ENCODE data around the gene RHCG. TPM values are rescaled to one million over a fixed set of nuclear protein-coding genes. Genes with fewer than 3 reads are reported as not detected.

The RHCG gene
- total RNA-seq, 1 donor: not detected

- no peaks in the 10 kb centered on the region for H3K36me3 ChIP-seq (ENCODE audit: insufficient read depth, low read length)
- no peak for TF ChIP-seq CTCF (IDR thresholded peaks at IDR 0.05; ENCODE audit: extremely low read depth, low read depth, low read length)
- peaks cover 9% of the 10 kb centered on the region for H4K20me1 ChIP-seq (ENCODE audit: insufficient read depth, low read length)
- H2AFZ ChIP-seq (ENCODE audit: low read length): no peak overlapping the region
- H3K27me3 ChIP-seq (ENCODE audit: insufficient read depth, low read length): peaks cover 48% of the 10 kb centered on the region
- no peak overlapping the region for H3K27ac ChIP-seq (ENCODE audit: low read depth, low read length)
- H3K9me3 ChIP-seq (ENCODE audit: low read depth, low read length): no peaks in the 10 kb centered on the region
- no peak overlapping the region for H3K4me3 ChIP-seq (ENCODE audit: insufficient read depth, low read length)
- no peak for DNase-seq (ENCODE audit: insufficient read length, low spot score, missing footprints)
- no peak overlapping the region for H3K4me2 ChIP-seq (ENCODE audit: insufficient read depth, low read length)
- peaks cover 7% of the 10 kb centered on the region for H3K4me1 ChIP-seq (ENCODE audit: insufficient read depth, low read length)
- H3K79me2 ChIP-seq (ENCODE audit: insufficient read depth, low read length): no peaks in the 10 kb centered on the region
Observed at GRCh38 chr15:89502867-89503595, 6.6 kb upstream of the RHCG start.

GRCh38 chr15:89501646-89502045 lies 5.3 kb upstream of the RHCG start:
- no peaks in the 10 kb centered on the region for H3K79me2 ChIP-seq (ENCODE audit: insufficient read depth, low read length)
- peaks cover 7% of the 10 kb centered on the region for H3K4me1 ChIP-seq (ENCODE audit: insufficient read depth, low read length)
- DNase-seq (ENCODE audit: insufficient read length, low spot score, missing footprints): no peak
- no peak overlapping the region for H2AFZ ChIP-seq (ENCODE audit: low read length)
- peaks cover 9% of the 10 kb centered on the region for H4K20me1 ChIP-seq (ENCODE audit: insufficient read depth, low read length)
- peaks cover 59% of the 10 kb centered on the region for H3K27me3 ChIP-seq (ENCODE audit: insufficient read depth, low read length)
- H3K36me3 ChIP-seq (ENCODE audit: insufficient read depth, low read length): no peaks in the 10 kb centered on the region
- H3K9me3 ChIP-seq (ENCODE audit: low read depth, low read length): no peaks in the 10 kb centered on the region
- H3K27ac ChIP-seq (ENCODE audit: low read depth, low read length): no peak overlapping the region
- no peak overlapping the region for H3K4me3 ChIP-seq (ENCODE audit: insufficient read depth, low read length)
- H3K4me2 ChIP-seq (ENCODE audit: insufficient read depth, low read length): no peak overlapping the region
- TF ChIP-seq CTCF (IDR thresholded peaks at IDR 0.05; ENCODE audit: extremely low read depth, low read depth, low read length): no peak

DNA sequence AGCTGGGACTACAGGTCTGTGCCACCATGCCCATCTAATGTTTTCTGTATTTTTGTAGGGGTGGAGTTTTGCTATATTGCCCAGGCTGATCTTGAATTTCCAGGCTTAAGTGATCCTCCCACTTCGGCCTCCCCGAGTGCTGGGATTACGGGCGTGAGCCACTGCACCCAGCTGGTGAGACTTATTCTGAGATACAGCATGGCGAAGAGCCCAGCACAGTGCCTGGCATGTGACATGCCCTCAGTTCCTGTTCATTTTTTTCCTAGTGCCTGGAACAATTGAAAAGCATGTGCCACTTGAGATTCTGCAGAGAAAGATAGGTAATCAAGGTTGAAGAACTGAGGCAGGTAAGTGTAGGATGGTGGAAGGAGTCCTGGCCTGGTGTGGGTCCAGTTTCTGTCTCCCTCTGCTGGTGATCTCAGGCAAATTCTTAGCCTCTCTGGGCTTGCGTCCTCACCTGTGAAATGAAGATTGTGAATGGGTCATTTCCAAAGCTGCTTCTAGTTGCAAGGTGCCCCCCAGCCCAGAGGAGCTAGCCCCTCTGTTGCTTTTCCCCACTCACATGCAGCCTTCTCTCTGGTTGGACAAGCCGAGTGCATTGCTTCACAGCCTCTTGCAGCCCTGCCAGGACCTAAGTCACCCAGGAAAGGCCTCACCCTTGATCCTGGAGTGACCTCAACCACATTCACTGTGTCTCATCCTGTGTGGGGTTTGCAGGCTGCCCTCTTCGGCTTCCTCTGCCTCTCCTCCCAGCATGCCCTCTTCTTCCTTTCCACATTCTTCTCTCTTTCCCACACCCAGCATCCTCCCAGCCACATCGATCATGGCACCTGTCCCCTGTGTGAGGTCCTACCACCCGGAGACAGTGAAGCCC lies 4.3 kb upstream of the RHCG start:
- Histone ChIP-seq H2AFZ (ENCODE audit: low read length) (no peak overlapping the region), H4K20me1 (ENCODE audit: insufficient read depth, low read length) (peaks cover 9% of the 10 kb centered on the region), H3K9me3 (ENCODE audit: low read depth, low read length) (no peaks in the 10 kb centered on the region), H3K4me3 (ENCODE audit: insufficient read depth, low read length) (no peak overlapping the region), H3K27me3 (ENCODE audit: insufficient read depth, low read length) (peaks cover 60% of the 10 kb centered on the region), H3K36me3 (ENCODE audit: insufficient read depth, low read length) (no peaks in the 10 kb centered on the region), H3K79me2 (ENCODE audit: insufficient read depth, low read length) (no peaks in the 10 kb centered on the region), H3K27ac (ENCODE audit: low read depth, low read length) (no peak overlapping the region), H3K4me2 (ENCODE audit: insufficient read depth, low read length) (no peak overlapping the region), H3K4me1 (ENCODE audit: insufficient read depth, low read length) (peaks cover 10% of the 10 kb centered on the region)
- DNase-seq (ENCODE audit: insufficient read length, low spot score, missing footprints): no peak
- peak; percentile 53 for TF ChIP-seq CTCF (IDR thresholded peaks at IDR 0.05; ENCODE audit: extremely low read depth, low read depth, low read length)

DNA sequence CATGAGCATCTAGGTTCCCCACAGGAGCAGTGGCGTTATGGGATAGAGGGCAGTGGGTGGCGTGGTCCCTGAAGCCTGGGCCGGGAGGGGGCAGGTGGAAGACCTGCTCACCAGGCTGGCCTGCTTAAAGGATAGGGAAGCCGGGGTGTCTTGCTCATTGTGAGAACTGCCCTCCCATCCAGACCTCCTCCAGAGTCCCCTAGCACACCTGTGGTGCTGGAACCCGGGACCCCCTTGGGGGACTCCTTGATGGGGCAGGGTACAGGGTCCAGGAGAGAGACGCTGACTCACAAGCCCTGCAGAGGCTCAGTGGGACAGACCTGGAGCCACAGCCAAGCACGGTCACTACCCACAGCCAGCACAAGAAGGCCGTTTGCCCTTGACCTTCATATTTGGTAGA lies 2.8 kb upstream of the RHCG start:
- Histone ChIP-seq H3K4me3 (ENCODE audit: insufficient read depth, low read length) (no peak overlapping the region), H3K9me3 (ENCODE audit: low read depth, low read length) (no peaks in the 10 kb centered on the region)
- TF ChIP-seq CTCF (IDR thresholded peaks at IDR 0.05; ENCODE audit: extremely low read depth, low read depth, low read length): no peak

More for the DNA sequence above, 2.8 kb upstream of the RHCG start:
- no peaks in the 10 kb centered on the region for H3K79me2 ChIP-seq (ENCODE audit: insufficient read depth, low read length)
- H3K4me1 ChIP-seq (ENCODE audit: insufficient read depth, low read length): peaks cover 10% of the 10 kb centered on the region
- no peak overlapping the region for H3K4me2 ChIP-seq (ENCODE audit: insufficient read depth, low read length)
- H4K20me1 ChIP-seq (ENCODE audit: insufficient read depth, low read length): peaks cover 9% of the 10 kb centered on the region
- H3K27ac ChIP-seq (ENCODE audit: low read depth, low read length): no peak overlapping the region
- no peak for DNase-seq (ENCODE audit: insufficient read length, low spot score, missing footprints)
- H3K27me3 ChIP-seq (ENCODE audit: insufficient read depth, low read length): peaks cover 60% of the 10 kb centered on the region
- H2AFZ ChIP-seq (ENCODE audit: low read length): no peak overlapping the region
- no peaks in the 10 kb centered on the region for H3K36me3 ChIP-seq (ENCODE audit: insufficient read depth, low read length)

Measured in osteoblast (primary cell).